Esophagus muscularis mucosa (tissue), 4 donors: ENCODE results near the gene CEP170.
"Not testable (repeated sequence)": the region's sequence is repeated elsewhere in the genome, so short reads cannot be mapped to it uniquely, and the experiment has no call there.

ENCODE experiments used
- CTCF ChIP-seq, 3 experiments: fragments of 200-600 bp in 2 of 3; fragments of 450-650 bp in 1 of 3; sonication (generic) in 2 of 3; IDR thresholded peaks; one replicate each; pipeline ENCODE4 v1.5.1; 2017 to 2019; ENCODE audit warnings: antibody characterized with exemption in 3 of 3, mild to moderate bottlenecking in 2 of 3, moderate library complexity in 1 of 3
- EP300 ChIP-seq: sonication (generic); formaldehyde crosslinking; IDR thresholded peaks from one replicate; pipeline ENCODE4 v1.6.1; 2017; ENCODE audit warnings: antibody characterized with exemption
- POLR2A ChIP-seq: fragments of 450-650 bp; IDR thresholded peaks from one replicate; pipeline ENCODE4 v1.6.1; 2017; ENCODE audit warnings: antibody characterized with exemption, moderate library complexity, mild to moderate bottlenecking, low read depth
- POLR2AphosphoS5 ChIP-seq, 2 donors: sonication (generic); formaldehyde crosslinking; IDR thresholded peaks; one replicate each; pipeline ENCODE4 v1.6.1; 2017; ENCODE audit warnings: antibody characterized with exemption in 2 of 2

- not testable (repeated sequence) for TF ChIP-seq CTCF (IDR thresholded peaks at IDR 0.05); POLR2A; POLR2AphosphoS5 (IDR thresholded peaks at IDR 0.05); EP300
Observed at GRCh38 chr1:243201316-243201715, 53.8 kb downstream of the CEP170 start.
